GM23248 (cell line): Measurements from ENCODE around the gene ABCC1.

ENCODE experiments used
- EZH2 ChIP-seq: fragments of 200-600 bp; sonication (generic); IDR thresholded peaks from 2 replicates; pipeline ENCODE4 v1.6.1; 2018; ENCODE audit warnings: antibody characterized with exemption, mild to moderate bottlenecking; ENCODE audit not compliant: insufficient read depth, poor library complexity, severe bottlenecking
- EZH2phosphoT487 ChIP-seq: fragments of 200-600 bp; sonication (generic); IDR thresholded peaks from 2 replicates; pipeline ENCODE4 v1.6.1; 2018; ENCODE audit warnings: antibody characterized with exemption, moderate library complexity, mild to moderate bottlenecking, low read depth; ENCODE audit not compliant: insufficient read depth

GRCh38 chr16:16021988-16022682, 72.7 kb downstream of the ABCC1 start:
- no peak for TF ChIP-seq EZH2
- TF ChIP-seq EZH2phosphoT487: no peak
